ENCODE measurements around the gene ONECUT2.

GRCh38 chr18:57443702-57444101 is 8.5 kb downstream of the ONECUT2 start:
- TF ChIP-seq EZH2phosphoT487 (IDR thresholded peaks at IDR 0.05; ENCODE audit: low read depth) (no peak), CTCF (IDR thresholded peaks at IDR 0.05; ENCODE audit: low read depth, low read length) (no peak)
